ENCODE results near the gene CUBN. TPM values are rescaled to one million over a fixed set of nuclear protein-coding genes. Genes with fewer than 3 reads are reported as not detected.

Gene CUBN
- total RNA-seq, 1 experiment from 2014 or later: 1.3 TPM

DNA sequence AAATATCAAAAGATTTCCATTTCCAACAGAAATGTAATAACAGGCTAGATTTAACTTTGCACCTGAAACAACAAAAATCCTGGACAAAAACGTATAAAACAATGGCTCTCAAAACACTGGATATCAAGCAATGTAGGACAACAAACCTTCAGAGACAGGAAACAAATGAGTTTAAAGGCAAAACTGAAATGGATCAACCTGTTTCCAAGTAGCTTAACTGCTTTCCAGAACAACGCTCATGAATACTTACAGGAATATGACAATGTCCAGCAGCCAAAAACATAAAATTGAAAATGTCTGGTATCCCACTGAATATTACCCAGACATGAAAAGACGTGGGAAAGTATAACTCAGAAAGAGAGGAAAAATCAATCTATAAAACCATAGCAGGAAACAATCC, 62.8 kb downstream of the CUBN start:
- Histone ChIP-seq H3K4me1 (ENCODE audit: control insufficient read depth, insufficient read depth, low read length) (peaks cover 52% of the 10 kb centered on the region), H3K4me3 (ENCODE audit: low read depth in 2 of 2, low read length in 2 of 2) (no peak overlapping the region), H3K27ac (ENCODE audit: low read length) (peak overlapping the region; percentile 97), H3K36me3 (ENCODE audit: control insufficient read depth, insufficient read depth, low read length) (no peaks in the 10 kb centered on the region), H3K27me3 (ENCODE audit: control insufficient read depth, insufficient read depth, low read length) (no peaks in the 10 kb centered on the region), H3K9me3 (ENCODE audit: control insufficient read depth, insufficient read depth, low read depth, low read length) (peaks cover 8% of the 10 kb centered on the region; the same call in 1 of the 2 replicates)
- no peak for TF ChIP-seq POLR2AphosphoS5 (IDR thresholded peaks at IDR 0.05; ENCODE audit: low read depth, low read length)
- intact Hi-C loops (cut with micrococcal nuclease; ENCODE audit: unreplicated experiment) (loop anchor here (10.0 kb wide), 2 partner anchors 108 to 158 kb away; partner anchors contain the start of gene VIM), in situ Hi-C loops (cut with HindIII; ENCODE audit: low pct_unique_long_range_greater_than_20kb, low sequenced_read_pairs) (no loop called here)
- ChIA-PET CTCF (no interaction called here), POLR2A (no interaction called here)
- no TSS peak for BruUV-seq (replicated peaks)
- no peak for DNase-seq (ENCODE audit: low read depth, low spot score)
- ATAC-seq: no peak

DNA sequence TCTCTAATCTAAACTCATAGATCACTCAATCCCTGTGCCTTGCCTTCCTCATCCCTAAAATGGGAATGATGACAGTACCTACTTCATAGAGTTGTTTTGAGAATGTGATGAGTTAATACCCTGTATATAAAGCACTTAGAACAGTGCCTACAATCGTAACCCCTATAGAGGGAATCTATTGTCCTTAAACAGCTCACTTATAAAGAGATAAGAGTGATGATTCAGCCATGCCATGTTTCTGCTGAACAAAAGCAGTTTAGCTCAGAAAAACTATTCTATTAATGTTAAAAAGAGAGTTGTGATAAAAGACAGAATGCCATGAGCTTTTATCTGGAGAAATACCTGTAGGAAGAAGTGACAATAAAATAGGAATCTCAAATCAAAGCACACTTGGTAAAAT, 63.6 kb downstream of the CUBN start:
- peaks cover 6% of the 10 kb centered on the region; the same call in 1 of the 2 replicates for H3K9me3 ChIP-seq (ENCODE audit: control insufficient read depth, insufficient read depth, low read depth, low read length)
- ATAC-seq: no peak
- ChIA-PET POLR2A (interaction anchor here (0.6 kb wide), 1 partner anchor 96 kb away, joined by 5 read pairs; no protein-coding TSS in a partner anchor), CTCF (no interaction called here)
- H3K36me3 ChIP-seq (ENCODE audit: control insufficient read depth, insufficient read depth, low read length): no peaks in the 10 kb centered on the region
- peak overlapping the region; percentile 97 for H3K27ac ChIP-seq (ENCODE audit: low read length)
- DNase-seq (ENCODE audit: low read depth, low spot score): no peak
- in situ Hi-C loops (cut with HindIII; ENCODE audit: low pct_unique_long_range_greater_than_20kb, low sequenced_read_pairs): no loop called here
- no peaks in the 10 kb centered on the region for H3K27me3 ChIP-seq (ENCODE audit: control insufficient read depth, insufficient read depth, low read length)
- intact Hi-C loops (cut with micrococcal nuclease; ENCODE audit: unreplicated experiment): loop anchor here (10.0 kb wide), 2 partner anchors 109 to 159 kb away; partner anchors contain the start of gene VIM
- peaks cover 56% of the 10 kb centered on the region for H3K4me1 ChIP-seq (ENCODE audit: control insufficient read depth, insufficient read depth, low read length)
- no peak overlapping the region for H3K4me3 ChIP-seq (ENCODE audit: low read depth in 2 of 2, low read length in 2 of 2)
- BruUV-seq (replicated peaks): no TSS peak
- TF ChIP-seq TCF7L2 (IDR thresholded peaks at IDR 0.05; ENCODE audit: low read depth, low read length) (no peak), SIN3A (IDR thresholded peaks at IDR 0.05; ENCODE audit: borderline replicate concordance, insufficient read depth, low read depth, low read length) (no peak), POLR2AphosphoS5 (IDR thresholded peaks at IDR 0.05; ENCODE audit: low read depth, low read length) (no peak)
- TF ChIP-seq, protein P1, sequence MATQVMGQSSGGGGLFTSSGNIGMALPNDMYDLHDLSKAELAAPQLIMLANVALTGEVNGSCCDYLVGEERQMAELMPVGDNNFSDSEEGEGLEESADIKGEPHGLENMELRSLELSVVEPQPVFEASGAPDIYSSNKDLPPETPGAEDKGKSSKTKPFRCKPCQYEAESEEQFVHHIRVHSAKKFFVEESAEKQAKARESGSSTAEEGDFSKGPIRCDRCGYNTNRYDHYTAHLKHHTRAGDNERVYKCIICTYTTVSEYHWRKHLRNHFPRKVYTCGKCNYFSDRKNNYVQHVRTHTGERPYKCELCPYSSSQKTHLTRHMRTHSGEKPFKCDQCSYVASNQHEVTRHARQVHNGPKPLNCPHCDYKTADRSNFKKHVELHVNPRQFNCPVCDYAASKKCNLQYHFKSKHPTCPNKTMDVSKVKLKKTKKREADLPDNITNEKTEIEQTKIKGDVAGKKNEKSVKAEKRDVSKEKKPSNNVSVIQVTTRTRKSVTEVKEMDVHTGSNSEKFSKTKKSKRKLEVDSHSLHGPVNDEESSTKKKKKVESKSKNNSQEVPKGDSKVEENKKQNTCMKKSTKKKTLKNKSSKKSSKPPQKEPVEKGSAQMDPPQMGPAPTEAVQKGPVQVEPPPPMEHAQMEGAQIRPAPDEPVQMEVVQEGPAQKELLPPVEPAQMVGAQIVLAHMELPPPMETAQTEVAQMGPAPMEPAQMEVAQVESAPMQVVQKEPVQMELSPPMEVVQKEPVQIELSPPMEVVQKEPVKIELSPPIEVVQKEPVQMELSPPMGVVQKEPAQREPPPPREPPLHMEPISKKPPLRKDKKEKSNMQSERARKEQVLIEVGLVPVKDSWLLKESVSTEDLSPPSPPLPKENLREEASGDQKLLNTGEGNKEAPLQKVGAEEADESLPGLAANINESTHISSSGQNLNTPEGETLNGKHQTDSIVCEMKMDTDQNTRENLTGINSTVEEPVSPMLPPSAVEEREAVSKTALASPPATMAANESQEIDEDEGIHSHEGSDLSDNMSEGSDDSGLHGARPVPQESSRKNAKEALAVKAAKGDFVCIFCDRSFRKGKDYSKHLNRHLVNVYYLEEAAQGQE (IDR thresholded peaks at IDR 0.05; ENCODE audit: insufficient read depth in 1 of 2, low read depth in 2 of 2, low read length in 1 of 2): no peak
- TF ChIP-seq, protein P2, sequence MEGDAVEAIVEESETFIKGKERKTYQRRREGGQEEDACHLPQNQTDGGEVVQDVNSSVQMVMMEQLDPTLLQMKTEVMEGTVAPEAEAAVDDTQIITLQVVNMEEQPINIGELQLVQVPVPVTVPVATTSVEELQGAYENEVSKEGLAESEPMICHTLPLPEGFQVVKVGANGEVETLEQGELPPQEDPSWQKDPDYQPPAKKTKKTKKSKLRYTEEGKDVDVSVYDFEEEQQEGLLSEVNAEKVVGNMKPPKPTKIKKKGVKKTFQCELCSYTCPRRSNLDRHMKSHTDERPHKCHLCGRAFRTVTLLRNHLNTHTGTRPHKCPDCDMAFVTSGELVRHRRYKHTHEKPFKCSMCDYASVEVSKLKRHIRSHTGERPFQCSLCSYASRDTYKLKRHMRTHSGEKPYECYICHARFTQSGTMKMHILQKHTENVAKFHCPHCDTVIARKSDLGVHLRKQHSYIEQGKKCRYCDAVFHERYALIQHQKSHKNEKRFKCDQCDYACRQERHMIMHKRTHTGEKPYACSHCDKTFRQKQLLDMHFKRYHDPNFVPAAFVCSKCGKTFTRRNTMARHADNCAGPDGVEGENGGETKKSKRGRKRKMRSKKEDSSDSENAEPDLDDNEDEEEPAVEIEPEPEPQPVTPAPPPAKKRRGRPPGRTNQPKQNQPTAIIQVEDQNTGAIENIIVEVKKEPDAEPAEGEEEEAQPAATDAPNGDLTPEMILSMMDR (IDR thresholded peaks at IDR 0.05): no peak

DNA sequence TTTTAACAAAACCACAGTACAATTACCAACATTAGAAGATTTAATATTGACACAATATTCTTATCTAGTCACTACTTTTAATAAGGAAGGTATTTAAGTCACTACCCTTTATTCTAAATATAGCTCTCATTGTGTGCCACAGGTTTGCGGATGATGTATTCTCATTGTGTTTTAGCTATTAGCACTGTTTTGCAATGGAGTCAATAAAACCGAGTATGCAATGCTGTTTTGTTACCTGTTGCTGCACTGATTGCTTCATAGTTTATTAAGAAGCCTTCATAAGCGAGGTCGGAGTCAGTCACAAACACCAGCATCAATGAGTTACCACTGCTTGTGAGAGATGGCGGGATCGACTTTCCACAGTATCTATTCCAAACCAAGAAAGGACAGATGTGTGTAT, 64.3 kb downstream of the CUBN start:
- ATAC-seq (no peak), DNase-seq (ENCODE audit: low read depth, low spot score) (no peak)
- H3K4me3 ChIP-seq (ENCODE audit: low read depth in 2 of 2, low read length in 2 of 2): no peak overlapping the region
- peaks cover 56% of the 10 kb centered on the region for H3K4me1 ChIP-seq (ENCODE audit: control insufficient read depth, insufficient read depth, low read length)
- ChIA-PET CTCF (no interaction called here), POLR2A (no interaction called here)
- in situ Hi-C loops (cut with HindIII; ENCODE audit: low pct_unique_long_range_greater_than_20kb, low sequenced_read_pairs) (no loop called here), intact Hi-C loops (cut with micrococcal nuclease; ENCODE audit: unreplicated experiment) (loop anchor here (10.0 kb wide), 2 partner anchors 110 to 160 kb away; partner anchors contain the start of gene VIM)
- H3K27ac ChIP-seq (ENCODE audit: low read length): peak overlapping the region; percentile 97
- no peaks in the 10 kb centered on the region for H3K36me3 ChIP-seq (ENCODE audit: control insufficient read depth, insufficient read depth, low read length)
- peaks cover 5% of the 10 kb centered on the region; the same call in 1 of the 2 replicates for H3K9me3 ChIP-seq (ENCODE audit: control insufficient read depth, insufficient read depth, low read depth, low read length)
- BruUV-seq (replicated peaks): no TSS peak
- TF ChIP-seq, protein P1 (IDR thresholded peaks at IDR 0.05; ENCODE audit: insufficient read depth in 1 of 2, low read depth in 2 of 2, low read length in 1 of 2): no peak
- H3K27me3 ChIP-seq (ENCODE audit: control insufficient read depth, insufficient read depth, low read length): no peaks in the 10 kb centered on the region

Data from Panc1 (cell line).